NCI-H774 (cell line): Measurements from ENCODE around the gene UBASH3A.
"Not testable (repeated sequence)": the region's sequence is repeated elsewhere in the genome, so short reads cannot be mapped to it uniquely, and the experiment has no call there.

Experiments
- DNase-seq: peaks from one replicate; lab custom pipeline; 2025; lab: John Stamatoyannopoulos, UW

Gene UBASH3A

DNA sequence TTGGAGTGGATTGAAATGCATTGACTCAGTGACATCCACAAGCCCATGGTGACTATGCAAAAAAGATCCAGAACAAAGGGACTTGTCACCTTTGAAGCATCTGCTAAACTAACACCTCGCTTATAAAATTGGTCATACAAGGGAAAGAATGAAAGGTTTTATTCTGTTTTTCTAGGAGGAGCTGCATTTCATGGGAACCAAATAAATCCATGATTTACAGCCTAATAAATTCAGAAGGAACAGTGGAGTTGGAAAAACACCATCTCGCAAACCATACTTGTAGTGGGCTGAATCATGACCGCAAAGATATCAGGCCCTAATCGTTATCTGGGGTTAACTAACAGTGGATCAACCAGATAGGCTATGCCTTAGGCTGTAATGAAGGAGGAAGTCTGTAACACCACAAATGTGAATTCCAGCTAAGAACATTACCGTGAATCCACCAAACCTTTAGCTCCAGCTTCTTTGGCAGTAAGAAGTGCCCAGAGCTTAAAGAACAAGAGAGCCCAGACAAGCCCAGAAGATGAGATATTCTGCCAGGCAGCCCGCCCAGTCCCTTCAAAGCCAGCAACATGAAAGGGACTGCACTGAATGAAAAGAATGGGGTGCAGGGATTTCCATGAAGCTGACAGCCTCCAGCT, 64.9 kb downstream of the UBASH3A start:
- no peak for DNase-seq

DNA sequence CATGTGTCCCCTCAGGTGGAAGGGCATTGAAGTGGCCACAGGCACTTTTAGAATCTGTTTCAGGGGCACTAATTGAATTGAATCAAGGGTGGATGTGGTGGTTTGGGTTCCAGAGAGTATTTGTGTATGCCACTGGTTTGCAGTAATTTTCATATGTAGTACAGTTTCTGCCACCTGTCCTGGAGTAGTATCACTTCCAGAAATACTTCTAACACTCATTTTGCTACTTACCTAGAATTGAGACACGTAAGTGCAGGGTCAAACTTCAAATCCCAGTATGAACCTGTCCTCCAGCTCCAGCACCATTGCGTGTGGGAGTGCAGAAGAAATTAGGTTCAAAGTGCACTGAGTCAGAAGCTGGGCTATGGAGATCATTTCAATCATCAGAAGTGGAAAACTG, 65.6 kb downstream of the UBASH3A start:
- no peak for DNase-seq

DNA sequence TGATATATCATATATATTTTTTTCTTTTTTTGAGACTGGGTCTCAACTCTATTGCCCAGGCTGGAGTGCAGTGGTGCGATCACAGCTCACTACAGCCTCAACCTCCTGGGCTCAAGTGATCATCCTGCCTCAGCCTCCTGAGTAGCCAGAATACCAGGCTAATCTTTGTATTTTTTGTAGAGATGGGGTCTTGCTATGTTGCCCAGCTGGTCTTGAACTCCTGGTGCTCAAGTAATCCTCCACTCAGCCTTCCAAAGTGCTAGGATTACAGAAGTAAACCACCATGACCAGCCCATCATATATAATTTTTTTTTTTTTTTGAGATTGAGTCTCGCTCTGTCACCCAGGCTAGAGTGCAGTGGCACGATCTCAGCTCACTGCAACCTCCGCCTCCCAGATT, 66.0 kb downstream of the UBASH3A start:
- not testable (repeated sequence) for DNase-seq

DNA sequence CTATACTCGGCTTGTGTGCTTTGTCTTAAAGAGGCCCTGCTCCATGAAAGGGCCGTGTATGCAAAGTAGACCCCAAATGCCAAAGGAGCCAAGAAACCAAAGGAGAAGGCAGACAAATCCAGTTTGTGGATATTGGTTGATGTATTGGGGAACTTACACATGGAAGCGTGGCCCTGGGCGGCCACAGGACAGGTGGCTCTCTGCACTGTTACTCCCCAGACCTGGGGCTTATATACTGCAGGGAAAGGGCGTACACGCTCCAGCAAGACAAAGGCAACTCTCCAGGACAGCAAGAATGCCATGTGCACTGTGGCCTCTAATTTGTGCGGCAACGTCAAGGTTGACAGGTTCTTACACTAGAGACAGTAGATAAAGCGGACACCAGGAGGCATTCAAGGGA, 67.5 kb downstream of the UBASH3A start:
- DNase-seq, result no peak

DNA sequence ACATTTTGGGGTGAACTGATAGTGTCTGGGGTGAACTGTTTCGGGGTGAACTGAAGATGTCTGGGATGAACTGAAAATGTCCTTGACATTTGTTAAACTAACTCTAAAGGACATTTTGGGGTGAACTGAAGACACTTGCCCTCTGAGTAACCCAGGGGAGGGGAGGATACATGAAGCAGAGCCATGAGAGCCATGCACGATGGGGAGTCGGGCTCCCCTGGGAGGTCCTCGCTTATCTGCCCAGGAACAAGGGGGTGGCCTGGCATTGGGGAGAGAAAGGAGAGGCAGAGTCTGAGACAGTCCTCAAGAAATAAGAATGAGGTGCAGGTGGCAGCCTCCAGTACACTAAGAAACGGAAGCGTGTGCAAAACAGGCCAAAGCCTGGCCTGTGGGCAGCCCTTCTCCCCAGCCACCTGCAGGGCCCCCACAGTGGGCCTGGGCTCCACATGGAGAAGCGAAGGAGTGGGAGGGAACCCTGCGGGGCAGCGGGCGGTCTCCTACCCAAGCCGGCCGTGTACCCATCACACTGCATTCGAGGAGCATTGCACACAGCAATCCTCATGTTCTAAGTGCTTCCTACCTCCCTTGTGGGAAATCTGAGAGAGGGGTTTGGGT, 68.1 kb downstream of the UBASH3A start:
- no peak for DNase-seq

DNA sequence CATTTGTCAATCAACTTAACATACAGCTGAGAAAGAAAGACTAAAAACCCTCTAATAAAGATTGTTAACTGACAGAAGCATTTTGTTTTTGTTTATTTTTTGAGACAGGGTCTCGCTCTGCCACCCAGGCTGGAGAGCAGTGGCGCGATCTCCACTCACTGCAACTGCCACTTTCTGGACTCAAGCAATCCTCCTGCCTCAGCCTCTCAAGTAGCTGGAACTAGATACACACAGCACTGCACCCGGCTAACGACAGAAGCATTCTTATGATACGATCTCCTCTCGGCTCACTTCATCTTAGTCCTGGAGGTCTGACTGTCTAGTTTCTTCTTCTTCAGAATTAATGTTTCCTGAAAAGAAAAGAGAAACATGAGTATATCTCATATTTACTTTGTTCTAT, 68.8 kb downstream of the UBASH3A start:
- DNase-seq, result no peak

DNA sequence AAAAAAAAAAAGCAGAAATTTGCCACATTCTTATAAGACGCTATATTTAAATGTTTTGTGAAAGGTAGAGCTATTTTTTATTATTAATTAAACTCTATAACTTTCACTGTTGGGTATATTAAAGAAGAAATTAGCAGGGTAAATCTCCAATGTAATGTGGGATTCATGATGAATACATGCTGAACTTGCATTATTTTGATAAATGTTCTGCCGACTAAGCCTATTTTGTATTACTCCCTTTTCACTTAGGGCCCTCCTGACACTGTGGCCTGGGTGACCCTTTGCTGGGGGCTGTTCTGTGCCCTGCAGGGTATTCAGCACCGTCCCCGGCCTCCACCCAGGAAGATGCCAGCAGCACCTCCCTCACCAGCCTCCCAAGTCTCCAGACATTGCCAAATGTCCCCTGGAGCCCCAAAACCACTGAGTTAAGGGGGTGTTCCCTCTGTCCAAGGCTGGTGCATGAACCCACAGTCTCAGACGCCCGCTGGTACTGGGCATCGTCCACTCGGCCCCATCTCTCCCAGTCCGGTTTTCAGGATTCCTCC, 69.9 kb downstream of the UBASH3A start:
- no peak for DNase-seq

DNA sequence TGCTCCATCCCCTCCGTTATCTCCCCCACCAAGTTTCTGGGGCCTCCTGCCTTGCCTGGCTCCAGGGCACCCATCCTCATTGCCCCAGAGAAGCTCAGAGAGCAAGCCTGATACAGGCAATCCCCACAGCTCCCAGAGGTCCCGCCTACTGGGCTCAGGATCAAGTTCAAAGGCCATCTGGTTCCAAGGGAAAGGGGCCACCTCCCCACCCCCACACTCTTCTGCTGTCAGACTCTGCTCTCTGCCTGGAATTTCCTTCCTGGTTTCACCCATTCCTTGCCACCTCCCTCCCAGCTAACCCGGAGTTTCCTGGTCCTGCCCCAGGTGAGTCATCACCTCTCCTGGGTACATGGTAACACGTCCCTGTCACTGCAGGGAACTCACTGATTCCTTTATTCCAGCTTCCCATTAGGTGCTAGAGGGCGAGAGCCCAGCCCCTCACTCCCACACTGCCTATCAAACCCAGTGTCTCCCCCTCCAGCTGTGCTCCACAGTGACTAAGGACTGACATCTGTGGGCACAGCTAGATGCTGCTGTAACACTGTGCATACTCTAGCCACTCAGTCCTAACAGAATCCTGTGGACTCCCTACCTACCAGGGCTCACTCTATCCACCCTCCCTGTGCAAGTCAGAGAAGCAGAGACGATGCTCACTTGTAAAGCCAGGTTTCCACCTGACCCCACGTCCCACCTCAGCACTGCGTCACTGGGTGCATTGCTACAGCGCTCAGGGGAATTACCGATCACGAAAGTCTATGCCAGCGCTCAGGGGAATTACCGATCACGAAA, 70.5 kb downstream of the UBASH3A start:
- no peak for DNase-seq

DNA sequence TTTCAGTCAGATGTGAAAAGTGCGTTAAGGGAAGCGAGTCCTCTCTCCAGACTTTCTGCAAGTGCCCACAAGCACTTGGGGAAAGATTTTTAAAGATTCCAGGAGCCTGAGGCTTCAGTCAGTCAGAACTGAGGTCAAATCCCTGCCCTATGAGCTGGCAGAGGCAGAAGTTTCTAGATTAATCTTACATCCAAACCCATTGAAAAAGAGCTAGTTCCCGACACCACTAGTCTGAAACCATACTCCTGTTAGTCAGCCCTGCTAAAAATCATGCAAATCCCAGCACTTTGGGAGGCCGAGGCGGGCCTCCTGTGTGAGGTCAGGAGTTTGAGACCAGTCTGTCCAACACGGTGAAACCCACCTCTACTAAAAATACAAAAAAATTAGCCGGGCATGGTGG, 71.3 kb downstream of the UBASH3A start:
- no peak for DNase-seq

DNA sequence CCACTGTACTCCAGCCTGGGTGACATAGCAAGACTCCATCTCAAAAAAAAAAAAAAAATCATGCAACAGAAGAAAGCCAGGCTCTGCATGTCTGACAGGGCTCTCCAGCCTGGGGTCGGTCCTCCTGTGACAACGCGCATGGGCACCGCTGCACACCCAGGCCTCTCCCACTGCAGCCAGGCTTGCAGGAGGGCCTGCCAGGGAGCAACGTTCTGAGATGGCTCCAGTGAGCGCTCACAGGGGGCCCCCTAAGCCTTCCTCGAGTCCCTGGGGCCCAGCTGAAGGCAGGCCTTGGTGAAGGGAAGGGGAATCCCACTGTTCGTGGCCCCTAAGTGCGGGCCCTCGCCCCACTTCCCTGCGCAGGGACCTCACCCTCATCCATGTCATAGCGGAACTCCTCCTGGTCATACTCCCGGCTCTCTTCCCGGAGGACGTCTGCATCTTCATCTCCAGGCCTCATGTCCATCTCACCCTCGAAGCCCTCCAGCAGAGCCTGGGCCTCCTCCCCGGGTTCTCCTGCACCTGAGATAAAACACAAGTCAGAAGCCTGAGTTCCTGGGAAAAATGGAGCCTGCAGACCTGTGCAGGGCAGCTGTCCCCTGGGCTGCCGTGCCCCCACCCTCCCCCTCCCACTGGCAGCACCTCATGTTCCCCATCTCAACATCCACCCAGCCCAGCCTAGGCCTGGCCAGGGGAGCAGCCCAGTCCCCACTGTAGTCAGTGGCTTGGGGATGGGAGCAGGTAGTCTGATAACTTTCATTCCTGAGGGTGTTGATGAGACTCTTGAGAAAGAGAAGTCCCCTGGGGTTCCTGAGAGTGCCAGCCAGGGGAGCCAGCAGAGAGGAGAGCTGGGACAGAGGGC, 72.1 kb downstream of the UBASH3A start:
- no peak for DNase-seq

DNA sequence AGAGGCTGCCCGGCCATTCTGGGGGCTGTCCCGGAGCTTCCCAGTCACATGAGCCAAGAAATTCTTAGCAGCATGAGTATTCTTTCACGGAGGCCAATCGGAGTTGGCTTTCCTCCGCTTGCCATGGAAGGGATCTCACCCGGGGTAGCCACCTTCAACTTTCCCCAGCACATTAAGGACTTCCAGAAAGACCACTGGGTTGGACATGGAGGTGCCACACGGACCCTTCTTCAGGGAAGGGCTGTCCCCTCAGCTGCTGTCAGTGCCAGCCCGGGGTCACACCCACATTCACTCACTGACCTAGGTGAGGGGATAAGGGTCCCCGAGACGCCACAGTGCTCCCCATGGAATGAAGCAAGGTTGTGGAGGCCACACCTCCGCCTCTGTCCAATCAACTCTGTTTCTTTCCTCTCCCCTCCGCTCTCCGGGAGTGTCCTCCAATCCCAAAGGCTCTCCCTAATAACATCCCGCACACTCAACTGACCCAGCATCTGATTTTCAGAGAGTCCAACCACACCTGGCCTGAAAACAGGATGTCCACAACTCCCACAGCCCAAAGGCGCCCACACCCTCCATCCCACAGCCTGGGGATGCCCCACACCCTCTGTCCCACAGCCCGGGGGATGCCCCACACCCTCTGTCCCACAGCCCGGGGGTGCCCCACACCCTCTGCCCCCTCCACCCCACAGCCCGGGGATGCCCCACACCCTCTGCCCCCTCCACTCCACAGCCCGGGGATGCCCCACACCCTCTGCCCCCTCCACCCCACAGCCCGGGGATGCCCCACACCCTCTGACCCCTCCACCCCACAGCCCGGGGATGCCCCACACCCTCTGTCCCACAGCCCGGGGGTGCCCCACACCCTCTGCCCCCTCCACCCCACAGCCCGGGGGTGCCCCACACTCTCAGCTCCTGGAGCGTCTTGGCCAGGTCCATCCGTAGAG, 73.0 kb downstream of the UBASH3A start:
- no peak for DNase-seq

DNA sequence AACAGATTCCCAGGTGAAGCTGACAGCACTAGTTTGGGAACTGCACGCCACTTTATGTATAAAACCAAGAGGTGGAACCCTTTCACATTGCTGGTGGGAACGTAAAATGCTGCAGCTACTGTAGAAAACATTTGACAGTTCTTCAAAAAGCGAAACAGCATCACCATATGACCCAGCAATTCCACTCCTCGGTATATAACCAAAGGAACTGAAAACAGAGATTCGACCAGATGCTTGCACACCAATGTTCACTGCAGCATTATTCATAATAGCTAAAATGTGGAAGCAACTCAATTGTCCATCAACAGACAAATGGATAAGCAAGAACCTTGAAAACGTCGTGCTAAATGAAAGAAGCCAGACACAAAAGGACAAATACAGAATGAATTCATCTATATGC, 74.8 kb downstream of the UBASH3A start:
- no peak for DNase-seq

DNA sequence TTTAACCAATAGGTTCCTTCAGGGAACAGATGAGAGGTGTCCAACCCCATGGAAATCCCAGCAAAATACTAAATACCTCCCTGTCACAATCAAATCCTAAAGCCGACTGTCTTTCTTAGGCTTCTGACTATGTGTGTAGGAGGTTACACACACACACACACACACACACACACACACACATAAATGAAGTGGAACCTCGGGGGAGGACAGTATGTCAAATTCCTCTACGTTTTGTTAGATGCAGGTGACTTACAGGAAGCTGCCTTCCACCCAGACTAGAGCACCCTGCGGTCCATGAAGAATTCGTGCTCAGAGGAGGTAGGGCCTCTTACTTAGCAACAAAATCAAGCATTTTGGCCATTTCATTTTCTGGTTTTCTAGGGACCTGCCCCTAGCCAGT, 75.9 kb downstream of the UBASH3A start:
- DNase-seq, result no peak

DNA sequence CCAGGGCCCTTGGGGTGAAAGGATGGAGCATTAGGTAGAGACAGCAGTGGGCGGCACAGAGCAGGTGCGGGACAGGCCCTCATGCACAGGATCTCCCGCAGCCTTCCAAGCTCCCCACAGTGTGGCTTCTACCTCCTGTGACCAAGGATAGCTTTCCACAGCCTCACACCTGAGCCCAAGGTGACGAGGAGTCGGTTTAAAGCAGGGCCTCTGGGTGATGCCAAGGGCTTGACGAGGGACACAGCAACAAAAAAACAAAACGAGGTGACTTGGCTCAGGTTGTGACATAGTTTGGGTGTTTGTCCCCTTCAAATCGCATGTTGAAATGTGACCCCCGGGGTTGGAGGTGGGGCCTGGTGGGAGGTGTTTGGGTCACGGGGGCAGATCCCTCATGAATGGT, 77.0 kb downstream of the UBASH3A start:
- DNase-seq, result no peak

DNA sequence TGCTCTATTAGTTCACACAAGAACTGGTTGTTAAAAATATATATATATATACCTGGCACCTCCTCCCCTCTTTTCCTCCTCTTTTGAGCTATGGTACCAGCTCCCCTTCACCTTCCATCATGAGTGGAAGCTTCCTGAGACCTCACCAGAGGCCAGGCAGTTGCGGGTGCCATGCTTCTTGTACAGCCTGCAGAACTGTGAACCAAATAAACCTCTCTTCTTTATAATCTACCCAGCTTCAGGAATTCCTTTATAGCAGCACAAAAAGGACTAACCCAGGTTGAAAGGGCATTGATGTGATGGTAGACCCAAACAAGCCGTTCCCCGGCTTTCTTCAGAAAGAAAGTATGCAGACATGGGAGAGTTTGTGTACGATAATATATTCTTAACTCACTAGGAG, 77.5 kb downstream of the UBASH3A start:
- no peak for DNase-seq

DNA sequence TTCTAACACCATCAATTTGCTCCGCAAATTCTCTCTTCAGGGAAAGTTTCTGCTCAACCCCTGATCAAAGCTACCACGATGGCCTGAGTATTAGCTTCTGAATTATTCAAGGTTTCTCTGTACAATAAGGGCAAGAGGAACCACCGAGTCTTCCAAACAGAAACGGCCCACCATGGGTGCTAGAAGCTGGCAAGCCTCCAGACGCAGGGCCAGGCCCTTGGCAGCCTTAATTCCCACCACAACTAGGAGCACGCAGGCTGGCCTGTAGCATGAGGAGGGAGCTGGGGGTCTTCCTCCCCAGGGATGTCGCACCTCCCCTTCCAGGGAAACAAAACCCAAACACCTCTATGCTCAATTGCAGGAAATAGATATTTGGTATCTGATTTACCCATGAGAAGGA, 81.3 kb downstream of the UBASH3A start:
- no peak for DNase-seq

DNA sequence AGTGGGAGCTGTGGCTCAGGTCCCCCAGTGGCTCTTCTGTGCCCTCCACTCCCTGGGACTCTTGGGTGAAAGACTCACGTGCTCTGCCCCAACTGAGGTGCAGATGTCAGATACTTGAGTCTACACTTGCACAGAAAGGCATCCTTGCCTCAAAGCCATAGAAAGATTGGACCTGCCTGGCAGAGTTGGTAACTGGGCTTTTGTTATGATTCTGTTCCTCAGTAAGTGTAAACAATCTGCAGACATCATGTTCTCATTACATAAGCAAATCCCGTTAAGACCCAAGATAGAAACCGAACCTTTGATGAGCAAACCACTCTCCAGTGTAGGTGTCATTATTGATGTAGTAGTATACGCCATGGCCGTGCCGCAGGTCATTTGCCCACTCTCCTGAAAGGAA, 82.4 kb downstream of the UBASH3A start:
- DNase-seq, result no peak

DNA sequence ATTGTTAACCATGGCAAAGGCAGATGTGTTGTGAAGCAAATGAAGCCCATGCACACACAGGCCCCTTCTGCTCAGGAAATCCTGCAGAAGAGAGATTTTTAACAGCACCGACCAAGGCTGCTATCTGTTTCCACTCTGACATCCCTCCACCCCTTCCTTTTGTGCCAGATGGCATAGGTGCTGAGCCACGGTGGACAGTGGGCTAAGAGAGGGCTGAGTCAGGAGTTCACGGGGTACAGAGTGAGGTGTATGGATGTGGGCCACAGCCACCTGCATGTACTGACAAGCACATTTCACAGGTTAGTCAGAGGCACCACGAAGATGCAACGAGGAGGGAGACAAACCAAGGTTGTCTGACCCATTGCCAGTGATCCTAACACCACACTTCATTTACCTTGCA, 82.8 kb downstream of the UBASH3A start:
- DNase-seq, result no peak

DNA sequence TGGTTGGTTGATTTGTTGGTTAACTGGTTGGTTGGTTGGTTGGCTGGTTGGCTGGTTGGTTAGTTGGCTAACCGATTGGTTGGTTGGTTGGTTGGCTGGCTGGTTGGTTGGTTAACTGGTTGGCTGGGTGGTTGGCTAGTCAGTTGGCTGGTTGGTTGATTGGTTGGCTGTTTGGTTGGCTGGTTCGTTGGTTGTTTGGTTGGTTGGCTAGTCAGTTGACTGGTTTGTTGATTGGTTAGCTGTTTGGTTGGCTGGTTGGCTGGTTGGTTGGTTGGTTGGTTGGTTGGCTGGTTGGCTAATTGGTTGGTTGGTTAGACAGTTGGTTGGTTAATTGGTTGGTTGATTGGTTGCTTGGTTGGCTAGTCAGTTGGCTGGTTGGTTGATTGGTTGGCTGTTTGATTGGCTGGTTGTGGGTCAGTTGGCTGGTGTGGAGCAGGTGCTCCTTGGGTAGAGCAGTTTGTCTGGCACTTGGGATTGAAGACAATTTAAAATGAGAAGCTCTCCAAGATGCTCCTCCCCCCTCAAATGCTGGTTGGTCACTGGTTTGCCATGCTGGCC, 85.4 kb downstream of the UBASH3A start:
- DNase-seq, result no peak

DNA sequence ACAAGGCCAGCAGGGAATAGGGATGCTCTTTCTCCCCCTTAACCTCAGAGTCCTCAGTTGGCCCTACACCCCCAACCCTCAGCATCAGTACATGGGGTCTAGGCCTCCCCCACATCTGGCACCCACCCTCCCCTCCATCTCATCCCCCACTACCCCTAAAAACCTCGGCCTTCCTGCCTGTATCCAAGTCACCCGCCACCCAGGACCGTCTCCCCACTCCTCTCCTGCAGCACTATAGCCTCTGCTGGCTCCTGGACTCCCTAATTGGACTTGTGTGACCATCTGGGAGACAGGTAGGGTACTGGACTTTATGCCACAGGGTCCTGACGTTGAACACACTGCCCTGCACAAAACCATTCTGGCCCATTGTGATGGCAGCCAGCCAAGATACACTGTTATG, 86.3 kb downstream of the UBASH3A start:
- DNase-seq, result no peak

DNA sequence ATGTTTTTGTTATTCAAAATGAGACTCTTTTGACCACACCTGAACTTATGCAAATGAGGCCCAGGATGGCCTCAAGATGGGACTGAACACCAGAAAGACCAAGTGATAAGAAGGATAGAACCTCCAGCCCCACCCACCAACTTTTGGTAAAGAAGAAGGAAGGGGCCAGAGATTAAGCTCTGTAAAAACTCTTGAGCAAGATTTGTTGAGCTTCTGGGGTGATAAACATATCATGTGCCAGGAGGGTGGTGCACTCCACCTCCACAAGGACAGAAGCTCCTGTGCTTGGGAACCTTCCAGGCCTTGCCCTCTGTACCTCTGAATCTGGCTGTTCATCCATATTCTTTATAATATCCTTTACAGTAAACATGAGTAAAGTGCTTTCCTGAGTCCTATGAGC, 87.0 kb downstream of the UBASH3A start:
- DNase-seq, result no peak
